HG03565 (cell line): ENCODE measurements around the gene TSPEAR.
"Not testable (repeated sequence)": the region's sequence is repeated elsewhere in the genome, so short reads cannot be mapped to it uniquely, and the experiment has no call there.

Experiments used
- ATAC-seq: cut with Tn5 transposase; IDR thresholded peaks from one replicate; pipeline ENCODE4 v1.9.1; 2021; ENCODE audit warnings: mild to moderate bottlenecking, moderate library complexity; ENCODE audit not compliant: unreplicated experiment

The TSPEAR gene

DNA sequence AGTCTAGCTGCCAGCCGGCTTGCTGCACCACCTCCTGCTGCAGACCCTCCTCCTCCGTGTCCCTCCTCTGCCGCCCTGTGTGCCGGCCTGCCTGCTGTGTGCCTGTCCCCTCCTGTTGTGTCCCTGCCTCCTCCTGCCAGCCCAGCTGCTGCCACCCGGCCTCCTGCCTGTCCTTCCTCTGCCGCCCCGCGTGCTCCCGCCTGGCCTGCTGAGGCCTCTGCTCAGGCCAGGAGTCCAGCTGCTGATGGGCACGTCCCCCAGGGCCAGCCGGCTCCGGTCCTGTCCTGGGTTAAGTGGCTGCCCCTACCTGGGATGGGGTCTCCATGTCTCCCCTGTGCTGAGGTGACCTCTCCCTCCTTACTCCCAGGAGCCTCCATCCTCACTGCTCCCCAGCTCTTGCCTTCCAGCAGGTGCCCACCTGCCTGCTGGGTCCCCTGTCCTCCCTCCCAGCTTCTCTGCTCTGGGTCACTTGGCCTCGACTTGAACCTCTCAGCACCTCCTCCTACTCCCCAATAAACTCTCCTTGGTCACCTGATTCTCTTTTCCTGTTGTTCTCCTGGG lies 98.6 kb downstream of the TSPEAR start:
- no peak for ATAC-seq

DNA sequence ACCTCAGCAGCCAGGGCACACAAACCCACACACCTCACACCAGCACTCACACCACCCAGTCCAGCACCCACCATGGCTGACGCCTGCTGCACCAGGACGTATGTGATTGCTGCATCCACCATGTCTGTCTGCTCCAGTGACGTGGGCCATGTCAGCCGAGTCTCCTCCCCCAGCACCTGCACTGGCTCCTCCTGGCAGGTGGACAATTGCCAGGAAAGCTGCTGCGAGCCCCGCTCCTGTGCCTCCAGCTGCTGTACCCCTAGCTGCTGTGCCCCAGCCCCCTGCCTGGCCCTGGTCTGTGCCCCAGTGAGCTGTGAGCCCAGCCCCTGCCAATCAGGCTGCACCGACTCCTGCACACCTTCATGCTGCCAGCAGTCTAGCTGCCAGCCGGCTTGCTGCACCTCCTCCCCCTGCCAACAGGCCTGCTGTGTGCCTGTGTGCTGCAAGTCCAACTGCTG lies 99.3 kb downstream of the TSPEAR start, which contains the start of gene KRTAP10-8:
KRTAP10-8 (plus strand) TSS at position 51 of the 458 bp plus-strand sequence; CDS start at position 73, 22 bp downstream.
- ATAC-seq = no peak

DNA sequence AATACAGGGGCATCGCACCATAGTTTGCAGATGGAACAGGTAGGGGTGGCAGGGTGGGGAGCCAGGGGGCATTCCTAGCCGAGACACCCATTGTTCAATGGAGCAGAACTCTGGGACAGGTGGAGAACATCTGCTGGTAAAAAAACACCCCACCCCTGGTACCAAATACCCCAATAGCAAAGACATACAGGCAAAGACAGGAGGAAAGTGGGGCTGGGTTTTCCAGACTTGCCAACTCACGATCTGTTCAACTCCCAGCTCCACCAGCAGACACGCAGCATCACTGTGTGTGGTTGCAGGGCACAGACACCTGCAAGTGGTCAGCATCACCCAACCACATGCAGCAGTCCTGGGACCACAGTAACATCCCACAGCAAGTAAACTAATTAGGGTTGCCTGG lies 99.8 kb downstream of the TSPEAR start:
- ATAC-seq = no peak

DNA sequence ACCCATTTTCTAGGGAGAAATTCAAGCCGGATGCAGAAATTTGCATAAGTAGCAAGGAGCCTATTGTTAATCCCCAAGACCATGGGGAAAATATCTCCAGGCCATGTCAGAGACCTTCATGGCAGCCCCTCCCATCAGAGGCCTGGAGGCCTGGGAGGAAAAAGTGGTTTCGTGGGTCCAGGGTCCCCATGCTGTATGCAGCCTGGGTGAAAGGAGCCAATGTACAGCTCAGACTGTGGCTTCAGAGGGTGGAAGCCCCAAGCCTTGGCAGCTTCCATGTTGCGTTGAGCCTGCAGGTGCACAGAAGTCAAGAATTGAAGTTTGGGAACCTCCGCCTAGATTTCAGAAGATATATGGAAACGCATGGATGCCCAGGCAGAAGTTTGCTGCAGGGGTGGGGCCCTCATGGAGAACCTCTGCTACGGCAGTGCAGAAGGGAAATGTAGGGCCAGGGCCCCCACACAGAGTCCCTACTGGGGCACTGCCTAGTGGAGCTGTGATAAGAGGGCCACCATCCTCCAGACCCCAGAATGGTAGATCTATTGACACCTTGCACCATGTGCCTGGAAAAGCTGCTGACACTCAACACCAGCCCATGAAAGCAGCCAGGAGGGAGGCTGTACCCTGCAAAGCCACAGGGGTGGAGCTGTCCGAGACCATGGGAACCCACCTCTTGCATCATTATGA lies 101.1 kb downstream of the TSPEAR start:
- not testable (repeated sequence) for ATAC-seq

DNA sequence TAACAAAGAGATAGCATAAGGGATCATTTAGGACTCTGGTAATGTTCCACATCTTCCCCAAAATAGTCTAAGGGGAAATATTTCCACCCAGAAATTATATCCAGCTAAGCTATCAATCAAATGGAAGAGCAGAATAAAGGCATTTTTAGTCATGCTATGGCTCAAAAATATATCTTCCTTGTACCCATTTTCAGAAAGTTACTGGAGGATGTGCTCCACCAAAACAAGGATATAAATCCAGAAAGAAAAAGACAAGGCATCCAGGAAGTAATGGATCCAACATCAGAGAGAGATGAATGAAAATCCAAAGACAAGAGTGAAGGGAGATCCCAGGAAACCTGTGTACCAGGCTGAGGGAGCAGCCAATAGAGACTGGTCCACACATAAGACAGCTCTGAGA lies 102.2 kb downstream of the TSPEAR start:
- ATAC-seq = no peak

- no peak for ATAC-seq
Observed at GRCh38 chr21:44606495-44606894, 104.9 kb downstream of the TSPEAR start.

DNA sequence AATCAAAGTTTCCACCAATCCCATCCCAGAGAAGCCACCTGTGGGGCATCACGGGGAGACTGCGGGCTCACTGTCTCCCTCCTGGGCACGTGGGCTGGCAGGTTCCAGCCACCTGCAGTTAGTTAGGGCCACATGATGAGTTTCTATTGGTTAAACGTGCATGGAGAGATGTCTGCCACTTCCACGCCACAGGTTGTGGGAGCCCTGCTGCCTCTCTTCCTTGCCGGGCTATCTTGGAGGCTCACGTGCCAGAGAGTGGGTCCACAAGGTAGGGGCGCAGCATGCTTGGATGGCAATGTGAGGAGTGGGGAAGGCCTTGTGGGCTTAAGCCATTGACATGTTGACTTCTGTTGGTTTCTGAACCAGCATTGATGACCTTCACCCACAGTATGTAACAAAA lies 107.5 kb downstream of the TSPEAR start:
- ATAC-seq = no peak

GRCh38 chr21:44603109-44603875 lies 108.1 kb downstream of the TSPEAR start:
- no peak for ATAC-seq

DNA sequence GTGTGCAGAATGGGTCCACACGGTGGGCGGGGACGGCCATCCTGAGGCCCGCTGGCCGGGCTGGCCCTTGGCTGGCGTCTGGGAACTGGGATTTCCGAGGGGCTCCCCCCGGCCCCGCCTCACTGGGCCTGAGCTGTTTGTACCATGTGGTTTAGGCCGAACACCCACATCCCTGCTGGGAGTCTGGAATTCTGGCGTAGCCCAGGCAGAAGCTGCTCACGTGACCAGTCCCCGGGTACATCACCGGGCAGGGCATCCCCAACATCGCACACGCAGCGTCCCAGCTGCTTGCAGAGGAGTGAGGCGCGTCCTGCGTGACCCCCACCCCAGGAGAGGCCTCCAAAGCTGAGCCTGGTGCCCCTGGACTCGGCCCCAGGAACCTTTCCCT lies 108.9 kb downstream of the TSPEAR start:
- no peak for ATAC-seq

GRCh38 chr21:44601596-44602462 lies 109.5 kb downstream of the TSPEAR start:
- no peak for ATAC-seq

DNA sequence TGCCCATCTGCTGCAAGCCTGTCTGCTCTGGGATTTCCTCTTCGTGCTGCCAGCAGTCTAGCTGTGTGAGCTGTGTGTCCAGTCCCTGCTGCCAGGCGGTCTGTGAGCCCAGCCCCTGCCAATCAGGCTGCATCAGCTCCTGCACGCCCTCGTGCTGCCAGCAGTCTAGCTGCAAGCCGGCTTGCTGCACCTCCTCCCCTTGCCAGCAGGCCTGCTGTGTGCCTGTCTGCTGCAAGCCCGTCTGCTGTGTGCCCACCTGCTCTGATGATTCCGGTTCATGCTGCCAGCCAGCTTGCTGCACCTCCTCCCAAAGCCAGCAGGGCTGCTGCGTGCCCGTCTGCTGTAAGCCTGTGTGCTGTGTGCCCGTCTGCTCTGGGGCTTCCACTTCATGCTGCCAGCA lies 110.3 kb downstream of the TSPEAR start:
- ATAC-seq = not testable (repeated sequence)

DNA sequence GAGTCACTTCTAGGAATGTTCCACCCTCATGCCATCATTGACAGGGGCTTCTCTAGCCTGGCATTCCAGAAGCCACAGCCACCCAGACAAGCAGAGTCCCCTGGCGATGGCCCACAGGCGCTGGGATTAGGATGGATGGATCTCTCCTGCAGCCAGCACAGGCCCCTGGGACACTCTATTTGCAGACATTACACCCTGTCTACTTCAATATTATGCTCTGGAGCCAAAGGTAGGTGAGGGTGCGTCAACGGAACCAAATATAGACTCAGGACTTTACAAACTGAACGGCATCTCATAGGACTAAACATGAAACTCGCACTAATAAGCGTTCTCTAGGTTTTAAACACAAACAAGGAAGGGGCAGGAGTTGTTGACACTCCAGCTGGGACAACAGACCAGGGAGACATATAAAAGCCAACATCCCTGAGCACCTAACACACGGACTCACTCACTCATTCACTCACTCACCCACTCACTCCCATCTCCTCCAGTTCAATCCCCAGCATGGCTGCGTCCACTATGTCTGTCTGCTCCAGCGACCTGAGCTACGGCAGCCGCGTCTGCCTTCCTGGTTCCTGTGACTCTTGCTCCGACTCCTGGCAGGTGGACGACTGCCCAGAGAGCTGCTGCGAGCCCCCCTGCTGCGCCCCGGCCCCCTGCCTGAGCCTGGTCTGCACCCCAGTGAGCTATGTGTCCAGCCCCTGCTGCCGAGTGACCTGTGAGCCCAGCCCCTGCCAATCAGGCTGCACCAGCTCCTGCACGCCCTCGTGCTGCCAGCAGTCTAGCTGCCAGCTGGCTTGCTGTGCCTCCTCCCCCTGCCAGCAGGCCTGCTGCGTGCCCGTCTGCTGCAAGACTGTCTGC lies 111.0 kb downstream of the TSPEAR start, which contains the start of gene KRTAP10-7:
KRTAP10-7 (plus strand) TSS at position 480 of the 861 bp plus-strand sequence; CDS start at position 505, 25 bp downstream.
- not testable (repeated sequence) for ATAC-seq

- ATAC-seq = no peak
Observed at GRCh38 chr21:44599264-44600029, 111.9 kb downstream of the TSPEAR start.

- ATAC-seq = no peak
Observed at GRCh38 chr21:44598061-44598460, 113.3 kb downstream of the TSPEAR start.

- ATAC-seq = no peak
Observed at GRCh38 chr21:44596068-44596725, 115.2 kb downstream of the TSPEAR start.

GRCh38 chr21:44595524-44595923 lies 115.8 kb downstream of the TSPEAR start:
- no peak for ATAC-seq

DNA sequence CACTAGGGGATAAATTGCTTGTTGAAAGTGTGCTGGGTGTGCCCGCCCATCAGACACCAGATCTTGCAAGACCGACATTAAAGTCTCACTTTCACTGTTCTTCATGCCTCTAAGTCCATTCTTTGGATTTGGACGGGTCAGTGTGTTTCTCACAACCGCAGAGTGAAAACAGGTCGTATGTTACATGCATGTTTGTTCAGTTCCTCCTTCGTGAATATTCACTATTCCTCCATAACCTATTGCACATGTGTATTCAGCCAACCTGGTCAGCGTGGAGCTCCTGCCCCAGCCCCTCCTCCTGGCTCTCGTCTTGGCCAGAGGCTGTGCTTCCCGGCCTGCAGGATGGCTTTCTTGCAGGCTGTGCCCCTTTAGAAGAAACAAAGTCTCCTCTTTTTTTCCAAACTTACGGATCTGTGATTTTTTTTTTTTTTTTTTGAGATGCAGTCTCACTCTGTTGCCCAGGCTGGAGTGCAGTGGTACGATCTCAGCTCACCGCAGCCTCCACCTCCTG lies 116.9 kb downstream of the TSPEAR start:
- ATAC-seq = no peak
